HL-60 (cell line): Measurements from ENCODE around the gene DPP6.

Experiments used
- CTCF ChIP-seq: IDR thresholded peaks from one replicate; pipeline ENCODE4 v1.5.1; 2011; ENCODE audit warnings: low read length, control low read depth, inconsistent platforms; ENCODE audit not compliant: insufficient read depth
- GABPA ChIP-seq: IDR thresholded peaks from 2 replicates; pipeline ENCODE4 v1.6.1; 2012; ENCODE audit warnings: low read depth
- POLR2AphosphoS5 ChIP-seq: IDR thresholded peaks from 2 replicates; pipeline ENCODE4 v1.6.1; 2012; ENCODE audit warnings: low read depth
- REST ChIP-seq: IDR thresholded peaks from 2 replicates; pipeline ENCODE4 v1.6.1; 2012; ENCODE audit warnings: low read depth; ENCODE audit not compliant: insufficient replicate concordance
- SPI1 ChIP-seq: IDR thresholded peaks from 2 replicates; pipeline ENCODE4 v1.6.1; 2012; ENCODE audit warnings: low read depth, mild to moderate bottlenecking, borderline replicate concordance

GRCh38 chr7:154899862-154900261 is 847.7 kb downstream of the DPP6 start:
- no peak for TF ChIP-seq CTCF
- TF ChIP-seq POLR2AphosphoS5 = no peak
- no peak for TF ChIP-seq SPI1
- no peak for TF ChIP-seq REST
- TF ChIP-seq GABPA = no peak
